Measurements from ENCODE around the gene DDRGK1.
"Not testable (repeated sequence)": the region's sequence is repeated elsewhere in the genome, so short reads cannot be mapped to it uniquely, and the experiment has no call there.

DDRGK1 gene

DNA sequence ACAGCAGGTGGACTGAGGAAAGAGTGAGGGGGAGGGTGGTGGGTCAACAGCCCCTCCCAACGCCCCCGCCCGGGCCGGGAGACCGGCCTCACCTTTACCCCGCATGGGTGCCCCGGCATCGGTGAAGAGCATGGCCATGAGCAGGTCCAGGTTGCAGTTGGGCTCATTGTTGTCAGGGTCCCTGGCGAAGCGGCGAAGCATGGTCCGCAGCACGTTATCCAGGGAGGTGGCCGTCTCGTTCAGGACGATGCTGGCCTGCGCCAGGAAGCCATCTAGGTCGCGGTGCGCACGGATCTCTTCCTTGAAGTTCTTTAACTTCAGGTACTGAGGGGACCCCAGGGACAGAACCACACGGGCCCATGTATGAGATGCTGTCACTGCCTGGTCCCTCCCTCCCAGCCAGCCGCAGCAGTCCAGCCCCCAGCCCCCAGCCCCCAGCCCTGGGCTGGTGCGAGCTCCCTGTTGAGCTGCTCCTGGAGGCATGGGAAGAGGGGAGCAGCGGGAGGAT, 29.6 kb upstream of the DDRGK1 start:
- DNase-seq: no peak

DNA sequence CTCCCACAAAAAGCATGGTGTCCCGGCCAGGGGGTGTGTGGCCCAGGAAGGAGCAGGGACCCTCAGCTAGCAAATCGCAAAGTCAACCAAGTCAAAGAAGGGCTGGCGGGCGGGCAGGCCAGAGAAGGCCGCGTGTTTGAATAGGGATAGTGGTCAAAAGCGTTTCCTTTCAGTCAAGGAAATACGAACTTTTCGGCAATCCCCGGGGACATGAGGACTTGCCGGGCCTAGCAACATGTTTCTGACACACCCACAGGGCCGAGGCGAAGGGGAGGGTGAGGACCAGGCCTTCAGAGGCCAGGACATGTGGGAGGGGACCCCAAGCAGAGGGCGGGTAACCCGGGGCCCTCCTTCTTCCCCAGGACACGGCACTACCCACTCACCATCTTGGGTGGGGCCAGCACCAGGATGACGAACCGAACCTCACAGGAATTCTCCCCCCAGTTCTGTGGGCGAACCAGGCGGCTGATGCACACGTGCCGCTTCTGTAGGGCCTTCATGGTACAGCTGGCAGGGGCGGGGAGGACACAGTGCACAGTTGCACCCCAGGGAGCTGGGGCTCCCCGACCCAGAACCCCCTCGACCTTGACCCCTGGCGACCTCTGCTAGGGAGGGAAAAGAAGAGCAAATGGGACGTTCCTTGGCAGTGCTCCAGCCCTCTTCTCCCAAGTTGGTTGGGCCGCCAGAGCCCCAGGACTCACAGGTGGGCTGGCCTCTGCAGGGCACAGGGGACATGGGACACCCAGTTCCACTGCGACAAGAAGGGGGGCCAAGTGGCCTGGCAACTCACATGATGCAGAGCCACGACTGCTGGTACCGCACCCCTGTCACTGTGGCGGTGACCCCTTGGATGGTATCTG, 28.9 kb upstream of the DDRGK1 start:
- DNase-seq: no peak

DNA sequence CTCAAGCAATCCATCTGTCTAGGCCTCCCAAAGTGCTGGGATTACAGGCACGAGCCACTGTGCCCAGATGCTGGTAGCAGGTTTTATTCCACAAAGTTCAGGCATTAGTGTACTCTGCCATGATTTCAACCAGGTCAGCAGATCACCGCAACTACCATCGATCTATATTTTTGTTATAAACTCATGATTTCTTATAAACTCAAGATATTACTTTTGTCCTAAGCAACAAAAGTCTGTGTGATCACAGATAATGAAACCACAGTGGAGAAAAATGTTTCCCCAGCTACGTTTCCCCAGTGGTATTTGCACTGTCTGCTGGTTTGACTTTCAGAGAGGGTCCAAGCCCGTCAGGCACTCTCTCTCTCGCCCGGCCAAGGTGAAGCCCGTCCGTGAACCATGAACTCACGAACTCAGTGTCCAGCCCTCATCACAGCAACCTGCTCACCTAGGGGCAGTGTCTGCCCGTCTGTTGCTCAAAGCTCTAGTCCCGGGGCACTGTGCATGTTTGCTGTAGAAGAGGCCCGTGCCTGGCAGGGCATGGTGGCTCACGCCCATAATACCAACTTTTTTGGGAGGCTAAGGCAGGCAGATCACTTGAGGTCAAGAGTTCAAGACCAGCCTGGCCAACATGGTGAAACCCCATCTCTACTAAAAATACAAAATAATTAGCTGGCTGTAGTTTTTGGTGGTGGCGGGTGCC, 27.6 kb upstream of the DDRGK1 start:
- no peak for DNase-seq

DNA sequence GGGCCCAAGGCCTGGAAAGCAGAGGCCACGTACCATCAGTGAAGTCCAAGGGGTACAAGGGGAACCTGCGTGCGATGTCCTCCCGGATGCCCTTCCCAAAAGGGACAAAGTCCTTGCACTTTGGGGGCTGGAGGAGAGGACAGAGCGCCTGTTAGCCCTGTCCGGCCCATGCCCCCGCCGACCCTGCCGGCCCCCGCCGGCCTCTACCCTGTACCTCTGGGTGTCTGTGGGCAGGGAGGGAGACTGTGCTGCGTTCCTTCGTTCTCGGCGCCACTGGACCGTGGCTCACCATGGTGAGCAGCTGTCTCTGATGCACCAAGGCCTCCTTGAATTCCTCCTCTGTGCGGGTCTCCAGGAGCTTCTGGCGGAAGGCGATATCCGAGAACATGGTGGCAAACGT, 26.6 kb upstream of the DDRGK1 start:
- DNase-seq: no peak

DNA sequence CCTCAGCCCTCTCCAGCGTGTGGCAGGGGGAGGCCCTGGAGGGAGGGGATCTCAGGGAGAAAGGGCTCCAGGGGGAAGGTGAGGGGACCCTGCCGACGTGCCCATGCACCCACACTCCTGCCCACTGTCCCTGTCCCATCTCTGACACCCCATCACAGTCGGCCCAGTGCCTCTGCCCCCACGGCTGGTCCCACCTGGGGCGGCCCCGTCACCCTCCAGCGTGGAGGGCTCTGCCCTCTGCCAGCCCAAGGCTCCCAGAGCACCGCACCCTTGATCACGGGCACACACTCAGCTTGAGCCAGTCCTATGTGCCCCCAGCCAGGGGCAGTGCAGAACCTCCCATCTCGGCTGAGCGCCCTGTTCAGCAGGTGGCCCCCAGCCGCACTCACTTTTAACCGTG, 25.3 kb upstream of the DDRGK1 start:
- DNase-seq: no peak

DNA sequence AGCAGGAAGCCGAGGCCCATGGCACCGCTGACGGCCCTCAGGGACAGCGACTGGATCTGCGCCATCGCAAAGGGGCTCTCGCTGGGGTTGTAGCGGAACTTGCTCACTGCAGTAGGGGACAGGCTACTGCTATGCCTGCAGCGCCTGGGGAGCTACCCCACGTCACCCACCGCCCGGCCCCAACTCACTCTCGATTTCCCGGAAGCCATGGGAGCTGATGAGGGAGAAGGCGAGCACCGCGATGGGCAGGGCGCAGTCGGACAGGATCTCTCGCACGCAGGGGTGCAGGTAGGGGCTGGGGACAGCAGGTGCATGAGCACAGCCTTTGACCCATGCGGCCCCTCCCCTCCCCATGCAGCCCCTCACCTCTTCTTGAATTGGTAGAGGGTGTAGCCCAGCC, 24.7 kb upstream of the DDRGK1 start:
- no peak for DNase-seq

DNA sequence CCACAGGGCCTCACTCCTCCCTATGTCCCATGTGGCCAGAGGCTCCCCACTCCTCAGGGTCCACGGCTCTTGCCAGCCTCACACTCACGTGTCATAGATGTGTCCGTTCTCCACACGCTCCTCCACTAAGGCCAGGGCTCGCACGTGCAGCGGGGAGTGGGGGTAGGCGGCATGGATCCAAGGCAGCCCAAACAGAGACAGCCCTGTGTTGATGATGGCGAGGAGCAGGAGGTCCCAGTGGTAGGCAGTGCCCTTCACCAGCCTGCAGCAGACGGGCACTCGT, 24.2 kb upstream of the DDRGK1 start:
- no peak for DNase-seq

DNA sequence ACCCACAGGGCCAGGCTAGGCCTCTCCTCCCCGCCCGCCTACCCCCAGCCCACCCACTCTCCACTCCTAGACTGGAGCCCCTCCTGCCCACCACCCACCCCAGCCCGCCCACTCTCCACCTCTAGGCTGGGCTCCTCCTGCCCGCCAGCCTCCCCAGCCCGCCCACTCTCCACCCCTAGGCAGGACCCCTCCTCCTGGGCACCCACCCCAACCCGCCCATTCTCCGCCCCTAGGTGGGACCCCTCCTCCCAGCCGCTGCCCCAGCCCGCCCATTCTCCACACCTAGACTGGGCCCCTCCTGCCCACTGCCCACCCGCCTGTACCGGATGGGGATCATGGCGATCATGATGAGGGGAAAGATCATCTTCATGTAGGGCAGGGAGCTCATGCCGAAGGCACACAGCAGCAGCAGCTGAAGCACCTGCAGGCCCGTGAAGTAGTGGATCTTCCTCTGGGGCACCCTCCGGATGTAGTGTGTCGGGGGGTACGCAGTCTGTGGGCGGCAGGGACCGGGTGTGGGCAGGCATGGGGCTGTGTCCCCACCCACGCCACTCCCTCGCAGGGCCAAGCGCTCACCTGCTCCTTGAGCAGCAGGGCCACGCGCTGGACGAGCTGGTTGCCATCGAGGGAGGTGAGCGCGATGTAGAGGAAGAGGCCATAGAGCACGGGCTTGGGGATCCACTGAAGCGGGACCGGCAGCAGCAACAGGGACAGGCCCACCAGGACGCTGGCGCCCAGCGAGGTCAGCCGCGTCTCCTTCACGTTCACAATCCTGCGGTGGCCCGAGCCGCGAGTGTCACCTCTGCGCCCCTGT, 23.7 kb upstream of the DDRGK1 start:
- no peak for DNase-seq

DNA sequence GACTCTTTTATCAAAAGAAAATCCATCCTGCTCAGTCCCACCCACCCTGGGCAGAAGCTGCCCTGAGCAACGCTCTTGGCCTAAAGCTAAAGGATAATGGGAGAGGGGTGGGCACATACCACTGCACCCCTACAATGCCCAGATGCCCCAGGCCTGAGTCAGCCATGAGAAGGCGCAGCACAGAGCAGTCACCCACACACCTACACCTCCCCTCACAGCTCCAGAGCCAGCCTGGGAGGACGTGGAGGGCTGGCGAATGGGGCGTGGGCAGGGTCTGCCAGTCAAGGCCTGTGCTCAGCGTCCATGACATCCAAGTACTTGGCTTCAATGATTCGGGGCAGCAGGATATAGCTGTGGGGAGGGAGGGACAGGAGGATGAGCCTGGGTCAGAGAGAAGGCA, 23.0 kb upstream of the DDRGK1 start:
- no peak for DNase-seq

DNA sequence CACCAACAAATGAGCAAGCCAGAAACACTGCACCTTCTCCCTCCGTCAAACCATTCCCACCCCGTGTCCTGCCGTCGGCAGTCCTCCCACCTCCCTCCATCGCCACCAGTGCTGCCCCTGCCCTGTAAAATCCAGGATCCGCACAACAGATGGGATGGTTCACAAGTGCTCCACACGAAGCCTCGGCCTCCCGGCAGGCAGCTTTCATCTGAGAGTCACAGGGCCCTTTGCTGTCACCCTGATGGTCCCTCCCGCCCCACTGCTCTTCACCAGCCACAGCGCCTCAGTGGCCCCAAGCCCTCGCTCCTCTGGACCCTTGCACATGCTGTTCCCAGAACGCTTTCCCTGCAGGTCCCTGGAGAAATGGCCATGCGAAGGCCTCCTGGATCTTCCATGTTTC, 22.4 kb upstream of the DDRGK1 start:
- DNase-seq: no peak

DNA sequence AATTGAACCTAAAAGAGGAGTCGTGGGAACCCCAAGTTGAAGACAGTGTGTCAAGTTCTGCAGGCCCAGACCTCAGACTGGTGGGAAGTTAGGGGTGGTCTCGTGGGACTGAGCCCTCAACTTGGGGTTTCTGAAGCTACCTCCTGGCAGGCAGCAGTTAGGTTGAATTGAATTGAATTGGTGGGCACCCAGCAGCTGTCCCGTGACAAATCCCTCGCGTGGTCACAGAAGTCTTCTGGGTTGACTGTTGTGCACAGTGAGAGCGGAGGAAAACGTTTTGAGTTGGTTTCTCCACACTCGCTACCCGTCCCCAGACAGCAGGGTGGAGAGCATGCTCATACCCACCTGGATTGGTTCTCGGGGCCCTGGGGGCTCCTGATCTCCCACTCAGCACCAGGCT, 21.6 kb upstream of the DDRGK1 start:
- no peak for DNase-seq

DNA sequence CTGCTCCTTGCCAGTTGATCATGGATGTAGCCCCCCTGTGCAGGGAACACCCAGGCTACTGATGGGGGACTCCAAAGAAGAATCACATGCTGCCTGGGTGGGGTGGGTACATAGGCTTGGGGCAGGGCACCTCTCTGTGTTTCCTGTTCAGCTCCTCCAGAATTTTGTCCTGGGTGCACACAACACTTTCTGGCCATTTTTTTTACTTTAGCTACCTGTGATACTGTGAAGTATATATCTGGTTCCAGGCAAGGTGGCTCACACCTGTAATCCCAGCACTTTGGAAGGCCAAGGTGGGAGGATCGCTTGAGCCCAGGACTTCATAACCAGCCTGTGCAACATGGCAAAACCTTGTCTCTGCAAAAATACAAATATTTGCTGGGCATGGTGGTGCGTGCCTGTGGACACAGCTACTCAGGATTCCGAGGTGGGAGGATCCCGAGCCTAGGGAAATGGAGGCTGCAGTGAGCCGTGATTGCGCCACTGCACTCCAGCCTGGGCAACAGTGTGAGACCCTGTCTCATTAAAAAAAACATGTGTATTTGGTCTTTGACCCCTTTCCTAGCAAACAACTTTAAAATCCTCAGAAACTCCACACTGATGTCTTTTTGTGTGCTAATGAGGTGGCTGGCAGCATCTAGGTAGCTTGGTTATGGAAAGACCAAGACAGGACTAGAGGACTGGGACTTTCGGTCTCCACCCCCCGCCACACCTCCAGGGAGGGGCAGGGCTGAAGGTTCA, 20.4 kb upstream of the DDRGK1 start:
- DNase-seq: no peak

DNA sequence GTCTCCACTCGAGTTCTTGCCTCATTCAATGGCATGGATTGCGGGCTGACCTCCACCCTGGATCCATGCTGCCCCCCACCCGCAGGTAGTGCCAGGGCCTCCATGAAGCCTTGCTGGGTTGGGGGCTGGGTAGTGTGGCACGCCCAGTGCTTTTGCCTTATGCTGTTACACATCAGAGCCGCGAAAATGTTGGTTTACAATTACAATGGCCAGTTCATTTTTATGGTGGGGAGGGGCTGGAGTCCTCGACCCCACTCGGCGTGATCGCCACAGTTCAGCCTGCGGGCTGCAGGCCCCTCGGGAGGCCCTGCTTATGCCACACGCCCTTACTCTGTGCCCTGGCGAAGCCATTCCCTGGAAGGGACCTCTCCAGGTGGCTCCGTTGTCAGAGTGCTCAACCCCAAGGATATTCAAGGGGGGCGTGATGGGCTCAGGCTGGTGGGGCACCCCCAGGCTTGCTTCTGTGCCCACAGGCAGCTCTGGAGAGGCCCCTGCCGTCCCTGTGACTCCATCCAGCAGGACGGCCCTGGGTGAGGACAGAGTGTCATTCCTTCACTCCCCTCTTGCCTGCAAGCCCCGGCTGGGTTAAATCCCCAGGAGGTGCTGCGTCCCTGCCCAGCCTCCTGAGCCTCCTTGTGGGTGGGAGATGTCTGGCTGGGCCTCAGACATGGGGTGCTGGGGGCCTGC, 19.7 kb upstream of the DDRGK1 start:
- peak; percentile 63 for DNase-seq

DNA sequence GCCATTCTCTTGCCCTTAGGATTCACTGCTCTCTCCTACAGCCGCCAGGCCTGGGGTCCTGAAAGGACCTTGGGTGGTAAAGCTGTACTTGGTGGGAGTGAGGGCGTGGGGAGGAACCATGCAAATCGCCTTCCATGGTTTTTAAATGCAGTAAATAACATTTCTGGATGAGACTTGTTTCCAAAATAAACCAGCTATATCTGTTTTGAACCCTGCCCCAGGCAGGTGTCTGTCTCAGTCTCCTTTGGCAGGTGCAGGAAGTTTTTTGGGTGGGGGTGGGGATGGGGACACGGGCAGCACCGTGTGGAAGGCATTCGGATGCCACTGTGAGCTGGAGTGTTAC, 19.1 kb upstream of the DDRGK1 start:
- peak; percentile 63 for DNase-seq

DNA sequence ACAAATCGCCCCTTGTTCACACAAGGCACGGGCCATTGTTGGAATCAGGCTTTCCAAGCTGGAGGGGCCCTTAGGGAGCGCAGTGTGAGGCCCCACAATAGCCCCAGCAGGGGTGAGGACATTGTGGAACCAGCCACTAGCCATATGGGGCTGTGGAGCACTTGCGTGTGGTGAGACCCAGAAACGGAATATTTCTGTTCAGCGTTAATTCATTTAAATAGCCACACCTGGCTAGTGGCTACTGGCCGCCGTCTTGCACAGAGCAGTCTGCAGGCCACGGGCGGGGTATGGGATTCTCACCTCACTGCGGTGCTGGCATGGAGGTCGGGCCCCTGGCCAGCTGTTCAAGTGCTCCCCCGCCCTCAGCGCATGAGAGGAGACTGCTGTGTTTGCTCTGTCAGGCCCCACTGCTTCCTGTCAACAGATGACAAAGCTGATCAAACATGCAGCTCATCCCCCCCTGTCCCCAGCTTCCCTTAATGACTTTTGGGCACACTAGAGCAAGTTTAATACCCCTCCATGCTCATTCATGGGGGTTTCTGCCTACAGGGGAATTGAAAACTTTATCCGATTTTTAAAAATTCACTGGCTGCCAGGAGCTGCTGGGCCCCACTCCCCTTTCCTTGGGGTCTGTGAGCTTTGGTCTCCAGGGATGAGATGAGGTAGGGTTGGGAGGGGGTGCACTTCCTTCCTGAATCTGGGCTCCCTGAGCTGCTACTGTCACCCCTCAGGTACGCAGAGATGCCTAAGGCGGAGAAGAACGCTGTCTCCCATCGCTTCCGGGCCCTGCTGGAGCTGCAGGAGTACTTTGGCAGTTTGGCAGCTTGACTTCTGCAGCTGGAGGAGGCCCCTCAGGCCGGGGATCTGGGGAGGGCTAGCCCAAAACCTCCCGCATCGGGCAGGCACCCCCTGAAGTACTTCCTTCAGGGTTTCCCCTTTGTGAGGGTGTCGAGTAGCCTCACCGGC, 18.4 kb upstream of the DDRGK1 start:
- DNase-seq: peak; percentile 99

DNA sequence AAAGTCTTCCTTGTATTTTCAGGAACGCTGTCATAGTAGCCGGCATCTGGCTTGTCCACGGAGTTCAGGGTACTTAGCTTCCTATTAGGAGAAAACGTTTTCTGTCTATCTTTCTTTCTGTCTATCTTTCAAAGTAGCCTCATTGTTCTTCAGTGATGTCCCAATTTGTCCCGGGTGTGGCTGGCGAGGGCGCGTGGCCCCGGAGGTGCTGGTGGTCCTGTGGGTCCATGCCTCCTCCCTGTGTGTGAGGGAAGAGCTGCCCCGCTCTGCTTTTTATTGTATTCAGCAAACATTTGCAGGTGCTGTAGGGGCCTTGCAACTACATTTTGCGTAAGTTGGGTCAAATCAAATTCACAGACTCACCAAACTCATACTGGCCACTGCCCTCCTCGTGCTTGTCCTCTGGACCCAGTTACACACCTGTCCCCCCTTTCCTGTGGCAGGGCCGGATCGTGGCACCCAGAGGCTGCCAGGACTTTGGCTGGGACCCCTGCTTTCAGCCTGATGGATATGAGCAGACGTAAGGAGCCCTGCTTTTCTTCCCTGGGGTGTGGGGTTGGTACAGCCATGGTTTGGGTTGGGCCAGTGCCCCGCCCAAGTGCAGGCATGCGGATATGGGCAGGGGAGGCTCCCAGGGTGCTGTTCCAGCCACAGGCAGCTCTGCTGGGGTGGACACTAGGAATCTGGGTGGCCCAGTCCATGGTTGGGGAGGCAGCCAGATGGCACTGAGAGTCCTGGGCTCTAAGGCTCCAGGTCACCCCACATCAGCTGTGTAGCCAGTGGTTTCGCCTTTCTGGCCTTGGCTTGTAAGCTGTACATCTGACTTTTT, 17.1 kb upstream of the DDRGK1 start:
- DNase-seq: no peak

DNA sequence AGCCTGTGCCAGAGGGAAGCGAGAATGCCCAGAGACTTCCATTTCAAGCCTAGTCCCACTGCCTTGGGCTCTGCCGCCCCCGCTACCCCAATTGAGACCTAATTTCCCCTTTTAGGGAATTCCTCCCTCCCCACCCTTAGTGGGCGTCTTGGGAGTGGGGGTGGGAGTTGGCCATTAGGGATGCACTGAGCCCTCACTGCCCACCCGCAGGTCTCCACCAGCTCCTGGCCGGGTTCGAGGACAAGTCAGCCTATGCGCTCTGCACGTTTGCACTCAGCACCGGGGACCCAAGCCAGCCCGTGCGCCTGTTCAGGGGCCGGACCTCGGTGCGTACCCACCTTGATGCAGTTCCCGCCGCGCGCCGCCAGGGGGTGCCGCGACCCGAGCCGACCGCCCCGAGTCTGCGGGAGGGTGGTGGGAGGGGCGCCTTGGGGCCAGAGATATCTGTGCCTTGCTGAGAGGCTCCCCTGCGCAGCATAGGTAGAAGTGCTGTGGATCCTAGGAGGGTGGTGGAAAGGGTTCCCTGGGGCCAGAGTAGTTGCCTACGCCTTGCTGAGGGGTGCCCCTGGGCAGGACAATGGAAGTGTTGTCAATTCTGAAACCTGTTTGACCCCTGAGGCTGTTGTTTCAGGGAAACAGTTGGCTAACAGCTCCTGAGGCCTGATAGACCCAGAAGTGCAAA, 14.0 kb upstream of the DDRGK1 start:
- DNase-seq: peak; percentile 86

DNA sequence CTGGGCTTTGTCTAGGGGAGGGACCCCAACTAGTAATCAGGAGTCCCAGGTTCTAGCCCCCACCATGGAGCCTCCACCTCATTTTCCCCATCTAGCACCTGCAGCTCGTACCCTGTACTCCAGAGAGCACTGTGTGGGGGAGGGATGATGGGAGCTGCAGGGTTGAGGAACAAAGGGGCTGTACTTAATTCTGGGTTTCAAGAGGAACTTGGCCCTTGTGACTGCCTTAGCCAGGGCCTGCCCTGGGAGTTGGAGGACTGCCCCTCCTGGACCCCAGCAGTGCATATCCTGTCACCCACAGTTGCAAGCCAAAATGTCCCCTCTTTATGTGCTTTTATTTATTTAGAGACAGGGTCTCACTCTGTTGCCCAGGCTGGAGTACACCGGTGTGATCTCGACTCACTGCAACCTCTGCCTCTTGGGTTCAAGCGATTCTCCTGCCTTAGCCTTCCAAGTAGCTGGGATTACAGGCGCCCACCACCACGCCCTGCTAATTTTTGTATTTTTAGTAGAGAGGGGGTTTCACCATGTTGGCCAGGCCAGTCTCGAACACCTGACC, 11.0 kb upstream of the DDRGK1 start:
- DNase-seq: not testable (repeated sequence)

DNA sequence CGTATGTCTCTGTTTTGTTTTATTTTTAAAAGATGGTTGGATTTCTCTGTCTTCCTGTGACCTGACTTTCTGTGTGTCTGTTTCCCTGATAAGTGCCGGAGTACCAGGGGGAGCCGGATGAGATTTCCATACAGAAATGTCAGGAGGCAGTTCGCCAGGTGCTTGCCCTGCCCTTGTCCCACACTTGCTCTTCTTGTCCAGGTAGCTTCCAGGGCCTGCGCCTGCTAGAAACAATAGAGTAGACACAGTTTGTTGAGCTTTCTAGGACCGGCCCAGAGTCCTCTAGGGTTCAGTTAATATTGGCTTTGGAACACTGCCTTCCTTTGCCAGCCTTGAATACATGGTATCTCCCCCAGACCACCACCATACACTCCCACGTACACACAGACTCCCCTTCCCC, 8.7 kb upstream of the DDRGK1 start:
- DNase-seq: no peak
